Caco-2 (cell line): Measurements from ENCODE around the gene SETDB1. TPM values are rescaled to one million over a fixed set of nuclear protein-coding genes. Genes with fewer than 3 reads are reported as not detected.
"Not testable (repeated sequence)": the region's sequence is repeated elsewhere in the genome, so short reads cannot be mapped to it uniquely, and the experiment has no call there.

Experiments
- BruUV-seq: library from RNA; stranded (reverse); fragments of 400-500 nt; replicated peaks from 2 replicates; lab custom pipeline; 2021; lab: Mats Ljungman, UMichigan
- CTCF ChIA-PET: fragments of 300-600 bp; sonication (Branson Sonifier 250); formaldehyde crosslinking; loops from one replicate; lab custom pipeline; 2022; ENCODE audit warnings: antibody characterized with exemption; lab: Charles Lee
- POLR2A ChIA-PET: fragments of 300-600 bp; sonication (Branson Sonifier 250); formaldehyde crosslinking; loops from one replicate; lab custom pipeline; 2022; ENCODE audit warnings: antibody characterized with exemption; lab: Charles Lee
- DNase-seq, 2 experiments: peaks; one replicate each; pipeline versions ENCODE4 v3.0.0 to v3.0.0-alpha.2; 2020 to 2022
- H3K27me3 ChIP-seq: replicated peaks from 2 replicates; pipeline ENCODE4 v1.6.0; 2011; ENCODE audit warnings: low read length; ENCODE audit not compliant: control insufficient read depth, insufficient read depth
- H3K36me3 ChIP-seq: 2 replicates; pipeline ENCODE4 v1.5.1; 2011; ENCODE audit warnings: low read length; ENCODE audit not compliant: control insufficient read depth, insufficient read depth
- H3K4me1 ChIP-seq: fragments of 250-450 bp; sonication (Bioruptor Pico); 2 replicates; pipeline ENCODE4 v1.5.1; 2020; ENCODE audit warnings: mild to moderate bottlenecking
- H3K4me3 ChIP-seq: 2 replicates; pipeline ENCODE4 v1.5.1; 2011; ENCODE audit warnings: low read depth, mild to moderate bottlenecking, control low read depth, low read length
- H3K9me3 ChIP-seq: fragments of 250-450 bp; sonication (Bioruptor Pico); 2 replicates; pipeline ENCODE4 v1.5.1; 2020; ENCODE audit warnings: mild to moderate bottlenecking, moderate library complexity
- H3K27ac Mint-ChIP-seq: one replicate; pipeline ENCODE4 v1.8.0; 2022; ENCODE audit warnings: mixed read lengths; ENCODE audit not compliant: unreplicated experiment
- H3K27me3 Mint-ChIP-seq: one replicate; pipeline ENCODE4 v1.8.0; 2022; ENCODE audit warnings: mixed read lengths; ENCODE audit not compliant: insufficient read depth, unreplicated experiment
- H3K36me3 Mint-ChIP-seq: one replicate; pipeline ENCODE4 v1.8.0; 2022; ENCODE audit warnings: mild to moderate bottlenecking, mixed read lengths; ENCODE audit not compliant: insufficient read depth, unreplicated experiment
- H3K4me1 Mint-ChIP-seq: one replicate; pipeline ENCODE4 v1.8.0; 2022; ENCODE audit warnings: low read depth, mixed read lengths; ENCODE audit not compliant: unreplicated experiment
- H3K4me3 Mint-ChIP-seq: one replicate; pipeline ENCODE4 v1.8.0; 2022; ENCODE audit warnings: mild to moderate bottlenecking, moderate library complexity, mixed read lengths; ENCODE audit not compliant: unreplicated experiment
- H3K9me3 Mint-ChIP-seq: one replicate; pipeline ENCODE4 v1.8.0; 2022; ENCODE audit warnings: mixed read lengths; ENCODE audit not compliant: unreplicated experiment
- intact Hi-C: fragments of 100-400 bp; cut with micrococcal nuclease; formaldehyde crosslinking; loops from one replicate; pipeline ENCODE4 v1.10.0; 2022; ENCODE audit not compliant: unreplicated experiment
- total RNA-seq: library from RNA; stranded (reverse); gene quantifications from 2 replicates; pipeline ENCODE4 v1.2.3, GENCODE V29; 2022
- TF ChIP-seq, protein P1 (sequence below), 2 experiments: fragments of 200-600 bp in 1 of 2; IDR thresholded peaks; 1 replicate in 1 of 2; 2 replicates in 1 of 2; pipeline versions ENCODE4 v1.5.1 to v1.8.0; 2011 to 2022; ENCODE audit warnings: antibody characterized with exemption in 1 of 2, control low read depth in 1 of 2, inconsistent platforms in 1 of 2, low read depth in 1 of 2, low read length in 1 of 2, mild to moderate bottlenecking in 1 of 2, moderate library complexity in 1 of 2; ENCODE audit not compliant: insufficient read depth in 1 of 2, severe bottlenecking in 1 of 2, unreplicated experiment in 1 of 2

SETDB1 gene
- total RNA-seq, 1 experiment from 2014 or later: 45.0 TPM

DNA sequence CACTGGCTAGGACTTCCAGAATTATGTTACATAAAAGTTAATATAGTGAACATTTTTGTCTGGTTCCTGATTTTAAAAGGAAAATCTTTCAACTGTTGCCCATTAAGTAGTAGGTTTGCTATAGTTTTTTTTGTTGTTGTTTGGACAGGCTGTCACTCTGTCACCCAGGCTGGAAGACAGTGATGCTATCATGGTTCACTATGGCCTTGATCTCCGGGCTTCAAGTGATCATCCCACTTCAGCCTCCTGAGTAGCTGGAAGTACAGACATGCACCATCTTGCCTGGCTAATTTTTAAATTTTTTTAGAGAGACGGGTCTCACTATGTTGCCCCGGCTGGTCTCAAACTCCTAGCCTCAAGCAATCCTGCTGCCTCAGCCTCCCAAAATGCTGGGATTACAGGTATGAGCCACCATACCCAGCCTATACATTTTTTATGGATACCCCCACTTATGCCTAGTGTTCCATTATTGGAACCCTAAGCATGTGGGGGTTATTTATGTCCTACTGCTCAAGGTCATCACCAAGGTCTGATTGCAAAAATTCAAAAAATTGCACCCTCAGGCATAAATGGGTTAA, 32.7 kb upstream of the SETDB1 start:
- Histone ChIP-seq H3K27me3 (no peaks in the 10 kb centered on the region), H3K4me1 (no peaks in the 10 kb centered on the region), H3K36me3 (no peaks in the 10 kb centered on the region), H3K9me3 (no peaks in the 10 kb centered on the region), H3K4me3 (no peak overlapping the region)
- H3K27me3 Mint-ChIP-seq: peaks cover 4% of the 10 kb centered on the region
- no peaks in the 10 kb centered on the region for H3K36me3 Mint-ChIP-seq
- intact Hi-C loops: no loop called here
- POLR2A ChIA-PET: no interaction called here
- BruUV-seq: no TSS peak
- CTCF ChIA-PET: no interaction called here
- no peak overlapping the region for H3K27ac Mint-ChIP-seq
- no peak for DNase-seq
- TF ChIP-seq, protein P1, sequence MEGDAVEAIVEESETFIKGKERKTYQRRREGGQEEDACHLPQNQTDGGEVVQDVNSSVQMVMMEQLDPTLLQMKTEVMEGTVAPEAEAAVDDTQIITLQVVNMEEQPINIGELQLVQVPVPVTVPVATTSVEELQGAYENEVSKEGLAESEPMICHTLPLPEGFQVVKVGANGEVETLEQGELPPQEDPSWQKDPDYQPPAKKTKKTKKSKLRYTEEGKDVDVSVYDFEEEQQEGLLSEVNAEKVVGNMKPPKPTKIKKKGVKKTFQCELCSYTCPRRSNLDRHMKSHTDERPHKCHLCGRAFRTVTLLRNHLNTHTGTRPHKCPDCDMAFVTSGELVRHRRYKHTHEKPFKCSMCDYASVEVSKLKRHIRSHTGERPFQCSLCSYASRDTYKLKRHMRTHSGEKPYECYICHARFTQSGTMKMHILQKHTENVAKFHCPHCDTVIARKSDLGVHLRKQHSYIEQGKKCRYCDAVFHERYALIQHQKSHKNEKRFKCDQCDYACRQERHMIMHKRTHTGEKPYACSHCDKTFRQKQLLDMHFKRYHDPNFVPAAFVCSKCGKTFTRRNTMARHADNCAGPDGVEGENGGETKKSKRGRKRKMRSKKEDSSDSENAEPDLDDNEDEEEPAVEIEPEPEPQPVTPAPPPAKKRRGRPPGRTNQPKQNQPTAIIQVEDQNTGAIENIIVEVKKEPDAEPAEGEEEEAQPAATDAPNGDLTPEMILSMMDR (IDR thresholded peaks at IDR 0.05; ENCODE audit: insufficient read depth in 1 of 2, low read depth in 1 of 2, low read length in 1 of 2, severe bottlenecking in 1 of 2, unreplicated experiment in 1 of 2): no peak
- no peaks in the 10 kb centered on the region for H3K9me3 Mint-ChIP-seq
- H3K4me1 Mint-ChIP-seq: no peaks in the 10 kb centered on the region
- H3K4me3 Mint-ChIP-seq: no peak overlapping the region

DNA sequence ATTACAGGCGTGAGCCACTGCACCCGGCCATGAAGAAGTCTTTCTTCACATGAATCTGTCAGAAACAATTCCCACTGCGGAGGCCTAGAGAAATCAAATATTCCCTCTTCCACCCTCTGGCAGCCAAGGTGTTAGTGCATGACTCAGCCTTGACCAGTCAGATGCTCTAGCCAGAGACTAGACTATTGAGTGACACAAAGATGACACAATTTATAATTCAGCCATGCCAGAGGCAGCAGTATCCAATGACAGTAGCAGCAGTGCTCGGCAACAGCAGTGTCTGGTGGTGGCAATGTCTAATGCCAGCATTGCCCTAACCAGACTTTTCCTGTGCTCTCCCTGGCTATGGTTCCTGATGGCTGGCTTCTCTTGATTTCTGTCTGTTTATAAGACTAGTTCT, 30.5 kb upstream of the SETDB1 start:
- Mint-ChIP-seq H3K4me1 (no peaks in the 10 kb centered on the region), H3K27me3 (no peaks in the 10 kb centered on the region), H3K4me3 (no peak overlapping the region), H3K36me3 (no peaks in the 10 kb centered on the region), H3K9me3 (no peaks in the 10 kb centered on the region), H3K27ac (no peak overlapping the region)
- Histone ChIP-seq H3K4me1 (no peaks in the 10 kb centered on the region), H3K4me3 (no peak overlapping the region), H3K36me3 (no peaks in the 10 kb centered on the region), H3K27me3 (no peaks in the 10 kb centered on the region), H3K9me3 (peaks cover 7% of the 10 kb centered on the region; the same call in 1 of the 2 replicates)
- TF ChIP-seq, protein P1 (IDR thresholded peaks at IDR 0.05; ENCODE audit: insufficient read depth in 1 of 2, low read depth in 1 of 2, low read length in 1 of 2, severe bottlenecking in 1 of 2, unreplicated experiment in 1 of 2): no peak
- DNase-seq: no peak
- CTCF ChIA-PET: no interaction called here
- POLR2A ChIA-PET: no interaction called here
- intact Hi-C loops: no loop called here
- no TSS peak for BruUV-seq

DNA sequence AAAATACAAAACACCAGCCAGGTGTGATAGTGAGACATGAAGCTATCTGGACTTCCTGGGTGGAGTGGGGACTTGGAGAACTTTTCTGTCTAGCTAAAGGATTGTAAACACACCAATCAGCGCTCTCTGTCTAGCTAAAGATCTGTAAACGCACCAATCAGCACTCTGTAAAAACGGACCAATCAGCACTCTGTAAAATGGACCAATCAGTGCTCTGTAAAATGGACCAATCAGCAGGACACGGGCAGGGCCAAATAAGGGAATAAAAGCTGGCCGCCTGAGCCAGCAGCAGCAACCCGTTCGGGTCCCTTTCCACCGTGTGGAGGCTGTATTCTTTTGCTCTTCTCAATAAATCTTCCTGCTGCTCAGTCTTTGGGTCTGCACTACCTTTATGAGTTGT, 26.4 kb upstream of the SETDB1 start:
- DNase-seq, H3K4me3 ChIP-seq, H3K36me3 ChIP-seq, H3K36me3 Mint-ChIP-seq, H3K4me3 Mint-ChIP-seq, H3K27me3 Mint-ChIP-seq, H3K4me1 Mint-ChIP-seq, H3K27ac Mint-ChIP-seq, intact Hi-C loops, POLR2A ChIA-PET, BruUV-seq, H3K27me3 ChIP-seq, H3K4me1 ChIP-seq, H3K9me3 ChIP-seq, H3K9me3 Mint-ChIP-seq: not testable (repeated sequence)
- CTCF ChIA-PET: interaction anchor here (0.6 kb wide), 1 partner anchor 11 kb away, joined by 3 read pairs; no protein-coding TSS in a partner anchor
